GM04504 (cell line): ENCODE measurements around the gene ZFYVE28.
"Not testable (repeated sequence)": the region's sequence is repeated elsewhere in the genome, so short reads cannot be mapped to it uniquely, and the experiment has no call there.

Source experiments
- DNase-seq: peaks from one replicate; pipeline ENCODE4 v3.0.0-alpha.2; 2012; ENCODE audit warnings: low read depth

ZFYVE28 gene

DNA sequence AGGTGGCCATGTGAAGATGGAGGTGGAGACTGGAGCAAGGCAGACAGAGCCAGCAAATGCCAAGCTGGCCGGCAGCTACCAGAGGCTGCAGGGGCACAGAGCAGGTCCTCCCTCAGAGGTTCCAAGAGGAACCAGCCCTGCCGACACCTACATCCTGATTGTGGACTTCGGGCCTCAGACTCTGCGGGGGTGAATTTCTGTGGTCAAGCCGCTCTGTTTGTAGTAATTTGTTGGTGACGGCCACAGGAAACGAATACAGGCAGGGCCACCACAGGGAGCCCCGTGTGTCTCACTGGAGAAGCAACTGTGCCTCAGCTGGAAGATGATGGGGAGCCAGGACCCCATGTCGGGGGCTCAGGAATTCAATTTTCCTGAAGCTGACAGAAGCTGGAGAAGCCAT, 28.3 kb downstream of the ZFYVE28 start:
- no peak for DNase-seq

DNA sequence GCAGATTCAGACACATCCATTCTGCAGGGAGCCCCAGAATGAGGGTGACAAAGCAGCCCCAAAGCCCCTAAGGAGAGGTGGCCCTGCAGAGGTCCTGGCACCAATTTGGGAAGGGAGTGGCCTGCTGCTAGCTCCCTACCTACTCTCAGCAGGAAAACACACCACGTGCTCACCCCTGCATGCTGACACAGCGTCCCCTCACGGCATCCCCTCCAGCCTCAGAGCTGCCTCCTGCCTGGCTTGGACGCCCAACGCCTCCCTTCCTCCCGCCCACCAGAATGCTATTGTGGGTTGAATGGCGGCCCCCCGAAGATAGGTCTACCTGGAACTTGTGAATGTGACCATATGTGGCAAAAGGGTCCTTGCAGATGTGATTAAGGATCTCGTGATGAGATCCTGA, 28.8 kb downstream of the ZFYVE28 start:
- DNase-seq = no peak

DNA sequence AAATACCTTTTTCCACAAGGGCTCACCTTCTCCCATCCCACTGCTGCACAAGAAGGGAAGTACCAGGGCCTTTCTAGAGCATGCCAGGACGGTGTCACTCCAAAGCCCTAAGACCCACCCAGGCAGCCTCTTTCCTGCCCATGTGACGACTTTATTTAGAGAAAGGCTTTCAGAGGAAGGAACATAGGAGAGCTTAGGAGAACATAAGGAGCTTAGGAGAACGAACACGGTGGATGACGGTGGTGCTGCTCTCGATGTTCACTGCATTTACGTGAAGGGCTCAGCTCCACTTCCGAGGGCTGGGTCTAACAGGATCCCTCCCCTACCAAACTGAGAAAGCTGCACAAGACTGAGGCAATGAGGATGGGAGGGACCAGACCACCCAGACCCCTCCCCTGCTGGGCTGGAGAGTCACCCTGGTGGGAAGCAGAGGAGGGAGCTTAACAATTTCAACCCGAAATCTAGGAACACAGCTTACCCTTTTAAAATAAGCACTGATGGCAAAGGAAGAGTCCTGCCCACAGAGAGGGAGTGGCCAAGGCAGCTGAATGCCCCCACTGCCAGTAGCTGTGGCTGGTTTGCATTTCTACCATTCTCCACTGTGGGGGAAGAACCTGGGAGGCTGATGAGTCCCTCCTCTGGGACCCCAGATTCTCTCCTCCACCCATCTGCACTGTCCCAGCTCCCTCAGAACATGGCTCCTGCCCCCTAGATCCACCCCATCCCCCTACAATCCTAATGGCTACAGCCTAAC, 29.8 kb downstream of the ZFYVE28 start:
- DNase-seq = no peak

DNA sequence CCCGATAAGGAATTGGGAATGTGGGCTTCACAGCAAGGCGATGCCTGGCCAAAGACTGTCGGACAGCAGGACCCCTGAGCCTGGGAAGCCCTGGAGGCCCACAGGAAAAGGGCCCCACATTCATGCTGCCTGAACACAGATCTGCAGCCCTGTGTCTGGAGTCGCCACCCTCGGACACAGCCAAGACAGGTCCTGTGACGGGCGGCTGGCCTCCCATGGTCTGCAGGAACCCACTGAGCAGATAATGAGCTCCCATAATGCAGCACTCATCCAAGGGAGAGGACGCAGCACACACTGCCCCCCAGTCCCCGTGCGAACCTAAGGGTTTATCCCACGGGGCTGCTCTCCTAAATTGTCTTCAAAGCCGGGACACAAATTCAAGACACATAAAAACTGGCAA, 30.6 kb downstream of the ZFYVE28 start:
- no peak for DNase-seq

DNA sequence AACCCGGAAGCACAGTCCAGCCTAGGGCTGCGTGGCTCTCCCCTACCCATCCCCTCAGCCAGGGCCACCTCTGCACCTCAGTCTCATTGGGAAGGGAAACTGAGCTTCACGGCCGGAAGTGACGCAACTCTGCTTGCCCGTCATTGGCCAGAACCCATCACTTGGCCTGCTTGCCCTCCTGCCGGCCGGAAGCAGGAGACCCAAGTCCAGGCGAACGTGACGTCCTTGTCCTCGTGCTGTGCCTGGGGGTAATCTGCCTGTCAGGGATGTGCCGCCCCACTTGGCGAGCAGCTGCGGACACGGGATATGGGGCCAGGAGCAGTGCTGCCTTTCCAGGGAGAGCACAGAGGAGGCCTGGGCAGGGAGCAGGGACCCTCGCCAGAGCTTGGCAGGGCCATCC, 31.2 kb downstream of the ZFYVE28 start:
- no peak for DNase-seq

DNA sequence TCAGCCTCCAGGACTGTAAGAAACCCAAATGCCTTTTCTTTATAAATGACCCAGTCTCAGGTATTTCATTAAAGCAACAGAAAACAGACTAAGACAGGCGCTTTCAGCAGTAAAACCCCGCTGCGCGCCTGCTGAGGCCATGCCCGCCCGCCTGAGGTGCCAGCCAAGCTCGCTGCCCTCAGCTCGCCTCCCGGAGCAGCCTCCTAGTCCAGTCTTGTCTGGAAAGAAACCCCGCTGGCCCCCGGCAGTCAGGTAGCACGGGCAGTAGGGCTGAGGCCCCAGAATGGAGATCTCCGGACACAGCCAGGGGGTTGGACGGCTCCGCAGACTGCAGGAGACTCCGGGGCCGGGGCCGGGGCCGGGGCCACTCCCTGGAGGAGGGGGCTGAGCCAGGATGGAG, 31.7 kb downstream of the ZFYVE28 start:
- no peak for DNase-seq

DNA sequence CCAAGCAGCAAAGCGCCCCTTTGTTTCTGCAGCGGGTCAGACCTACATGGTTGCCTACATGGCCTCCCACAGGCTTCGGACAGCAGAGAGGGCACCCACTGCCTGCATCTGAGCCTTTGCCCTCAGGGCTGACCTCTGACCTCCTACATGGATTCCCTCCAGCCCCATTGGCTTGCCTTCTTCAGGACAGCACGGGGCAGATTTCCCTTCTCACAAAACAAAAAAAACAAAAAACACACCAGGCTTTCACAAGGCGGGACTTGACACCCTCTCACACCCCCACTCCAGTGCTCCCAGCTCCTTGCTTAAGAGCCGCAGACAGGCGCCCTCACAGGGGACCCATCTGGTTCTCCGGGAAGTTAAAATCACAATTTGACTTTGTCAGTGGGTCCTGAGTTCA, 32.9 kb downstream of the ZFYVE28 start:
- DNase-seq = no peak

DNA sequence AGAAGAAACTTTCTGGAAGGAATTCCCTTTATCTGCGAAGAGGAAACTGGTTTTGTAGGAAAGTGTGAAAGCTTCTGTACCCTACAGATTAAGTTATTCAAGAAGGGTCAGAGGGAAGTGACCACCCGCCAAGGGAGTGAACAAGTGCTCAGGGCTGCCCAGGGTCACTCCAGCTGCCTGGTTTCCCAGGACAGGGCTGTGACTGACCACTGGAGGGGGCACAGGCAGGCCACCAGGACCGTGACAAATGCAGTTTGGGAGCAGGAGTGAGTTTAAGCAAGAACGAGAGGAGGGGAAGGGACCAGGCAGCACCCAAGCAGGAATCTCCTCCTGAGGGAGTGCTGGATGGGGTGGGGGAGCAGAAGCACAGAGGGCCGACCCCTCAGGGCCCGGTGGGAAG, 34.2 kb downstream of the ZFYVE28 start:
- no peak for DNase-seq

DNA sequence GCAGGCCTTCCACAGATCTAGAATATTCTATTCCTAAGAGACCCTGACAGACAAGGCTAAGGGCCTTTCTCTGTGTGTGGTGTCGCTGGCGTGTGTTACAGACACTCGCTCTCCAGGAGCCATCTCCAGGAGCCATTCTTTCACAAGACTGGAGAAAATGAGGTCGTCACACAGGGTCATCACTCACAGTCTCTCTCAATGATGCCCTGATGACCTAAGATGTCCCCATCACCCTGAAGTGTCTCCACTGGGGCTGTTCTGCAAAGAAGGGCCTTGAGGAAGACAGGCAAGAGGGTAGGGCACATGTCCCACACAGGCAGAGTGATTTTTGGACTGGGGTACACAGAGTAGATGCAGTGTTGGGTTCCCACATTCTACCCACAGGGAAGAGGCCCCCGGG, 34.7 kb downstream of the ZFYVE28 start:
- no peak for DNase-seq

DNA sequence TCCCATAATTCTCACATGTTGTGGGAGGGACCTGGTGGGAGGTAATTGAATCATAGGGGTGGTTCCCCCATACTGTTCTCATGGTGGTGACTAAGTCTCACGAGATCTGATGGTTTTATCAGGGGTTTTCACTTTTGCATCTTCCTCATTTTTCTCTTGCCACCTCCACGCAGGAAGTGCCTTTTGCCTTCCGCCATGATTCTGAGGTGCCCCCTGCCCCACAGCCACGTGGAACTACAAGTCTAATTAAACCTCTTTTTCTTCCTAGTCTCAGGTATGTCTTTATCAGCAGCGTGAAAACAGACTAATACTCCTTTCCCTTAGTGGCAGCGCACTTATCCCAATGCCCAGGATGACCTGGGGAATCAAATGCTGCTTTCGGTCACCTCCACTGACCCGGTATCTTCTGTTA, 35.2 kb downstream of the ZFYVE28 start:
- not testable (repeated sequence) for DNase-seq

DNA sequence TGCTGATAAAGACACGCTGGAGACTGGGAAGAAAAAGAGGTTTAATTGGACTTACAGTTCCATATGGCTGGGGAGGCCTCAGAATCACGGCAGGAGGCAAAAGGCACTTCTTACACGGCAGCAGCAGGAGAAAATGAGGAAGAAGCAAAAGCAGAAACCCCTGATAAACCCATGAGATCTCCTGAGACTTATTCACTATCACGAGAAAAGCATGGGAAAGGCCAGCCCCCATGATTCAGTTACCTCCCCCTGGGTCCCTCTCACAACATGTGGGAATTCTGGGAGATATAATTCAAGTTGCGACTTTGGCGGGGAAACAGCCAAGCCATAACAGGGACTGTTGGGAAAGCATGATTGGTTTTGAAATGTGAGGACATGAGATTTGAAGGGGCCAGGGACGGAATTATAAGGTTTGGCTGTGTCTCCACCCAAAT, 35.7 kb downstream of the ZFYVE28 start:
- not testable (repeated sequence) for DNase-seq

DNA sequence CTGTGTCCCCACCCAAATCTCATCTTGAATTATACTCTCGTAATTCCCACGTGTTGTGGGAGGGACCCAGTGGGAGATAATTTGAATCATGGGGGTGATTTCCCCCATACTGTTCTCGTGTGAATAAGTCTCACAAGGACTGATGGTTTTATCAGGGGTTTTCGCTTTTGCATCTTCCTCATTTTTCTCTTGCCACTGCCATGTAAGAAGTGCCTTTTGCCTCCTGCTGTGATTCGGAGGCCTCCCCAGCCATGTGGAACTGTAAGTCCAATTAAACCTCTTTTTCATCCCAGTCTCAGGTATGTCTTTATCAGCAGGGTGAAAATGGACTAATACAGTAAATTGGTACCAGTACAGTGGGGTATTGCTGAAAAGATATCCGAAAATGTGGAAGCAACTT, 37.9 kb downstream of the ZFYVE28 start:
- not testable (repeated sequence) for DNase-seq

DNA sequence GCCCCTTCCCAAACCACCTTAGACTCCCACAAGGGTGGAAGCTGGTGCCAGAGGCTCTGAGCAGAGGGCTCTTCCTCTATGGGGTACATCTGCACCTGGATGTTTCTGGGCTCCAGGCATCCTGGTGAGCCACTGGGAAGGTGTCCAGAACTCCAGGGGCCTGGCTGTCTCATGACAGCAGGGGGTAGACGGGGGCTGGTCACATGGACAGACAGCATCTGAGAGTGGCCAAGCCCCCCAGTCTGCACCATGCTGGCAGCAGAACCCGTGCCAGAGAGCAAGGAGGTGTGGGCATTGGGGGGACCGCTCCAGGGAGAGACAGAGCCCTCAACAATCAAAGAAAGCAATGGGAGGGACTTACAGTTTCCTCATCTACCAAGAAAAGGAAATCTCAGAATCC, 39.5 kb downstream of the ZFYVE28 start:
- DNase-seq = no peak

DNA sequence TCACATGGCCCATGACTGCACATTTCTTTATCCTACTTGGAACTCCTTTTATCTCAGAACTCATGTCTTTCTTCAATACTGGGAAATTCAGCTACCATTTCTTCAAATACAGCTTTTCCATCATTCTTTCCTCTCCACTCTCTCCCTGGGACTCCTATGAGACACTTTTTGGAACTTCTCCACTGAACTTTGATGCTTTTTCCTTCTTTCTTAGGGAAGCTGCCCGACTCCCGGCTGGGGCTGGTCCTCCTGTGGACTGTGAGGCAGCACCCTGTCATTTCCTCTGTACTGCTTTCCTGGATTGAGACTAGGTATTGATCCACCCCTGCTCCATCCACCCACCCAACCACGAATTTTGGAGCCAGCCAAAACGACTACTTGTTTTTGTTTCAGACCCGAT, 40.0 kb downstream of the ZFYVE28 start:
- no peak for DNase-seq

DNA sequence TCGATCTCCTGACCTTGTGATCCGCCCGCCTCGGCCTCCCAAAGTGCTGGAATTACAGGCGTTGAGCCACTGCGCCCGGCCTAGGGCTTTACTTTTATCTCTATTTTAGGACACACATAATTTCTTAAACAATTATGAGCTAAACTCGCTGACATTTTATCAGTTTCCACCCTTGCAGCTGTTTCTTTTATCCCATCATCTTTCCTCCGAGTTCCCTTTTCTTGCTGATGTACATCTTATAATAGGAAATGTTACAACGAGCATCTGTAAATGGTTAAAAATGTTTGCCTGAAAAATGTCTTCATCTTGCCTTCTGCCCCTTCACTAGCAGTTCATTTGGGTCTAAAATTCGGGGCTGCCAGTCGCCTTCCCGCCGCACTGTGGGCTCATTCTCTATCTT, 41.2 kb downstream of the ZFYVE28 start:
- no peak for DNase-seq

DNA sequence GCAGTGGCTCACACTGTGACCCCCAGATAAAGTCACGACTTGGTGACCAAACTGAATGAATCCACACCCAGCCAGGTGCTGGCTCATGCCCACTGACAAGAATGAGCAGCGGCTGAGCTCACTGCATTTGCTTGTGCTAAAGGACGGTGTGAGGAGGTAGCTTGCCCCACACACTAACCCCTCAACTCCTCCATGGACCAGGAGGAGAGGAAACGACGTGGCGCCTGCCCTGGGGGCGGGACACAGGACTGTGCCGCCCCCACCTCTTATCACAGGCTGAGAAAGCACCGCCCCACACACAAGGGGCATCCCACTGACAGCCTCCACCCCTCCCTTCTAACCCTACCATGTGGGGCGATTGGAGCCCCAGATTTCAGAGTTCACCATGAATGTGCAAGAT, 43.0 kb downstream of the ZFYVE28 start:
- DNase-seq = no peak

DNA sequence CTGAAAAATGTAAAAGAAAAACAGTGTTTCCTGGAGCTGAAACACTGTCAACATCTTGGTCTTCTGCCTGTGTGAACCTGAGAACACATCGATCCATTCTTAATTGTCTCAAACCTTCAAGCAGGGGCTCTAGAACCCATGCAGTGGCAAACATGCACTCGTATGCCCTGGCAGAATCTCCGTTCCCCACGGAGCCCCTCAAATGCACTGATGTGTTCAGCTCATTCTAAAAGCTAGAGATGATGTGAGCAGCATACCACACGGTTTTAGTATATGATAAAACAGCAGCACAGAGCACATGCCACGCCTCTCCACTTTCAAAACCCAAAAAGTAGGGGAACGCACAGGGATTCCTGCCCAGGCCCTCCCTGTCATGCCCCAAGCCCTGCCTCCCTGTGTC, 44.9 kb downstream of the ZFYVE28 start:
- no peak for DNase-seq

DNA sequence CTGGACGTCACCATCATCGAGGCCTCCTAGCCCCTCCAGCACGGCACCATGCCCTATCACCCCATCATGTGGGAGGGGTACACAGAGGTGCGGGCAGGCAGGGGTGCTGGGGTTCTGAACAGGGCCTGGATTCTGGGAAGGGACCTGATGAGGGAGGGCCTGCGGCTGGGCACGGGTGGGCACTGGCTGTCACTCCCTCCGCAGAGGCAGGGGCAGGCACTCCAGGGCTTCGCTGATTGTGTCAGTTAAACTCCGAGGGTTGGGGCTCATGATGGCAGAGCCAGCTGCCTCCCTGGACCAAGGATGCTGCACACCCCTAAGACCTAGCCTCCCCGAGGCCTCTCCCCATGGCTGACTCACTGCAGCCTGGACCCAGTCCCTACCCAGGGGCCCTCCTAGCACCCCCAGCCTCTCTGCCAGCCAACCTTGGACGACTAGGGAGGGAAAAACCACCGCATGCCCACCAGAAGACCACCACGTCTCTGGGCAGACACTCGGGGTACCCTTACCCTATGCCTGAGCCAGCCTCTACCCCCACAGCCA, 45.9 kb downstream of the ZFYVE28 start:
- DNase-seq = no peak

DNA sequence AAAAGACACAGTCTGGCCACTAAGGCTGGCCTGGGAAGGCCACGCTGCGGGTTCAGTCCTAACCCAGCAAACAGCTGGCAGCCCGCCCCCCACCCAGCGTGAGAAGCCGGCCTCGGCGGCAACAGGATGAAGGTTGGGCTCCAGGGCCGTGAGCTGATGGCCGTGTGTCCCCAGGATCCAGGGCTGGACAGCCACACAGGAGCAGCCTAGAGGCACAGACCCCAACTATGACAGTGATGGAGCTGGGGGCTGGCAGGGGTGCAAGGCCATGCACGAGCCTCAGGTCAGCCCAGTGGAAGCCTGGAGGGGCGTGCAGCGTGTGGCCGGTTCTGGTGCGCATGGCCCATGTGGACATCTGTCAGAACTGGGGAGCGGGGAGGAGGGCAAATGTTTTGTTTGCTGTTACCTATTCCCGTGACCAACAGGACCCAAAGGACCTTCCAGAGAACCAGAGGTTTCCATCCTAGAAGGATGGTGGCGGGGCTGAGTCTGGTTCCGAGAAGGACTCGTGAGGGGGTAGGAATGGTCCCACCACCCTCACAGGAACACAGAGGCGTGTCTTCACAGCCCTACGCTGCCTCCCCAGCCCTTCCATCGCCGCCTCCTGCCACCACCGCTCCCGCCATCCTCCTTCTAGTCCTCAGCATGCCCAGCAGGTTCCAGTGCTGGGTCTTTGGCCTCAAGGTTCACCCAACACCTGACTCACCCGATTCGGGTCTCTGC, 46.5 kb downstream of the ZFYVE28 start:
- no peak for DNase-seq

DNA sequence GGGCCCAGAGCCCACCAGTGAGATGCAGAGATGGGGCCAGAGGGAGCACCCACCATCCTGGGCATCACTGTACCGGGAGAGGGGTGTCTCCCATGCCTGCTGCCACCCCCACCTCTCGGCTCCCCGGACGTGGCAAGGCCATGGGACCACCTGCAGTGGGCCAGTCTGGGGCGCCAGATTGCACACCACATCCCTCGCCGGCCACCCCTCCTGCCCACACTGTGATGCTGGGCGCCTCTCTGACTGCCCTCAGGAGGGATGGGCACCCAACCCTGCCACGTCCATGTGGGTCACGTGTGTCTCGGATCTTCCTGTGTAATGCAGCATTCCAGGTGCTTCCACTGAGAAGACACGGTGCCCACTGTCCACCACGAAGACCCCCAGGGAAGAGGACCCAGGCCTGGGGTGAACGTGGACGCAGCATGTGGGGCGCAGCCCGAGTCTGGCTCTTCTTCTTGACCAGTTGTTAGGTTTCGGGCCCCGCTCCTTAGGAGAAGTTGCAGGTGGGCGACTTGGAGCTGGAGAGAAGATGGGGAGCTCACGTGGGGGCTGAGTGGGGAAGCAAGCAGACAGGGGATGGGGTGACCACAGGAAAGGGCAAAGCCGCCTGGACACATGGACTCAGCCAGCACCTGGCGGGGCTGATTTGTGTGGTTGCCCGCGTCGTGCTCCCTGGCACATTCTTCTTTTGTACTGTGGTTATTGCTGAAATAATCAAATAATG, 47.7 kb downstream of the ZFYVE28 start:
- no peak for DNase-seq

DNA sequence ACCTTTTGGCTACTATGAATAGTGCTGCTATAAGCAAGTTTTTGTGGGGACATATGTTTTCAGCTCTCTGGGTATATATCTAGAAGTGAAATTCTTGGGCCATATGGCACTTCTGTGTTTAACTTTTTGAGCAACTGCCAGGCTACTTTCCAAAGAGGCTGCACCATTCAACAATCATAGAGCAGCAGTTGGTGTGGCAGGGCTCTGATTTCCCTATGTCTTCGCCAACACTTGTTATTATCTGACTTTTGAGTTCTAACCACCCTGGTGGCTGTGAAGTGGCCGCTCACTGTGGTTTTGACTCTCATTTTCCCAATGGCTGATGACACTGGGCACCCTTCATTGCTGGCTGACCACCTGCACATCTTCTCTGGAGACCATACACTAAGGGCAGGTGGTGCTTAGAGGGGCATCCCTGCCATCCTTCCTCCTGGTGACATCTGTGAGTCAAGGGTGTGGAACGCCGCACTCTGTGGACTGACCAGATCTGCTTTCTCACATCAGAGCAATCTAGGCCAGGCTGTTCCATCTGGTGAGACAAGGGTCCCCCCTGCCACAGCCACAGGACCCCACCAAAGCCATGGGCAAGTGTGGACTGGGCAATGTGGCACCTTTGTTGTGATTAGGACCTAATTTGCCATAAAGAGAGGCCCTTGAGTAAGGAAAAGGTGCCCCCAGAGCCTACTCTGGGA, 49.6 kb downstream of the ZFYVE28 start:
- no peak for DNase-seq

DNA sequence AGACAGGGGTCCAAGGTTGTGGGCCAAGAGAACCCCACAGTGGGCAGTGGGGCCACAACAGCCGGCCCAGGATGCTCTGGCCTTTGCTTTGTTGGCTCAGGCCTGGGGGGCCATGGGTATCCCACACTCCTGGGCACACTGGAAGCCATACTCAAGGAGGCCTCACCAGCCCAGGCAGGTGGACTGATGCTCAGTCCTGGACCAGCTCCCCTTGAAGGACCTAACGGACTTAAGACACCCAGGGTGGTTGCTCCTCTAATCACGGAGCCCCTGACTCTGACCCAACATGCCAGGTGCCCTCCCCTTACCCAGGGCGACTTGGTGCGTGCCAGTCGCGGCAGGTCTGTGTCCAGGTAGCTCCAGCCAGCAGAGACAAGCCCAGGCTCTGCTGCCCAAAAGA, 50.8 kb downstream of the ZFYVE28 start:
- DNase-seq = no peak
